CD14-positive monocyte (primary cell): ENCODE data around the gene YKT6. TPM values are rescaled to one million over a fixed set of nuclear protein-coding genes. Genes with fewer than 3 reads are reported as not detected.

Source experiments
- DNase-seq, 3 donors: peaks; one replicate each; pipeline ENCODE4 v3.0.0-alpha.2; 2011 to 2022
- H2AFZ ChIP-seq: 2 replicates; pipeline ENCODE4 v1.6.0; 2012; ENCODE audit warnings: mild to moderate bottlenecking, low read depth, low read length, inconsistent platforms; ENCODE audit not compliant: insufficient read depth, poor library complexity, severe bottlenecking
- H3K27ac ChIP-seq, 2 donors: 1 replicate in 1 of 2; 2 replicates in 1 of 2; pipeline ENCODE4 v1.5.1; 2012 to 2013; ENCODE audit warnings: low read length in 2 of 2, control low read depth in 1 of 2, inconsistent platforms in 1 of 2, low read depth in 1 of 2, mild to moderate bottlenecking in 1 of 2
- H3K27me3 ChIP-seq, 2 donors: one replicate each; pipeline versions ENCODE4 v1.6.0 to v1.6.1; 2011 to 2013; ENCODE audit warnings: low read length in 2 of 2; ENCODE audit not compliant: control insufficient read depth in 2 of 2, insufficient read depth in 2 of 2
- H3K36me3 ChIP-seq, 2 donors: replicated peaks in 1 of 2; 1 replicate in 1 of 2; 2 replicates in 1 of 2; pipeline versions ENCODE4 v1.5.1 to v1.6.1; 2012 to 2013; ENCODE audit warnings: low read length in 2 of 2, control low read depth in 1 of 2, inconsistent platforms in 1 of 2, mild to moderate bottlenecking in 1 of 2; ENCODE audit not compliant: insufficient read depth in 2 of 2, control insufficient read depth in 1 of 2
- H3K4me1 ChIP-seq, 2 donors: 1 replicate in 1 of 2; 2 replicates in 1 of 2; pipeline versions ENCODE4 v1.5.1 to v1.6.1; 2012 to 2013; ENCODE audit warnings: low read length in 2 of 2, control low read depth in 1 of 2, inconsistent platforms in 1 of 2, mild to moderate bottlenecking in 1 of 2, moderate library complexity in 1 of 2; ENCODE audit not compliant: insufficient read depth in 2 of 2, control insufficient read depth in 1 of 2
- H3K4me2 ChIP-seq: replicated peaks from 2 replicates; pipeline ENCODE3; 2012; ENCODE audit warnings: low read length, moderate library complexity, mild to moderate bottlenecking; ENCODE audit not compliant: poor library complexity, severe bottlenecking; ENCODE audit errors: extremely low read depth
- H3K4me3 ChIP-seq, 3 experiments: fragments of 200-600 bp in 1 of 3; sonication (generic) in 1 of 3; replicated peaks in 1 of 3; 1 replicate in 2 of 3; 2 replicates in 1 of 3; pipeline ENCODE4 v1.5.1; 2011 to 2013; ENCODE audit warnings: low read length in 3 of 3, mild to moderate bottlenecking in 3 of 3, control low read depth in 2 of 3, low read depth in 2 of 3, inconsistent platforms in 1 of 3, moderate library complexity in 1 of 3
- H3K79me2 ChIP-seq: 2 replicates; pipeline ENCODE4 v1.6.0; 2012; ENCODE audit warnings: mild to moderate bottlenecking, control low read depth, inconsistent platforms, low read length, moderate library complexity; ENCODE audit not compliant: insufficient read depth
- H3K9ac ChIP-seq: 2 replicates; pipeline ENCODE4 v1.6.0; 2017; ENCODE audit warnings: low read length, mild to moderate bottlenecking; ENCODE audit not compliant: insufficient read depth, poor library complexity, severe bottlenecking
- H3K9me3 ChIP-seq, 2 donors: replicated peaks in 1 of 2; 1 replicate in 1 of 2; 2 replicates in 1 of 2; pipeline versions ENCODE4 v1.5.1 to v1.6.1; 2012 to 2013; ENCODE audit warnings: low read length in 2 of 2, control low read depth in 1 of 2; ENCODE audit not compliant: control insufficient read depth in 1 of 2, insufficient read depth in 1 of 2
- H4K20me1 ChIP-seq: 2 replicates; pipeline ENCODE4 v1.6.0; 2012; ENCODE audit warnings: mild to moderate bottlenecking, low read length, control low read depth, moderate library complexity; ENCODE audit not compliant: insufficient read depth
- H3K27ac Mint-ChIP-seq, 7 donors: one replicate each; pipeline ENCODE4 v1.8.0; 2020; ENCODE audit warnings: mild to moderate bottlenecking in 7 of 7, mixed read lengths in 7 of 7, moderate library complexity in 6 of 7, inconsistent platforms in 2 of 7
- H3K27me3 Mint-ChIP-seq, 3 donors: one replicate each; pipeline ENCODE4 v1.8.0; 2021 to 2022; ENCODE audit warnings: low read depth in 3 of 3, mild to moderate bottlenecking in 3 of 3, mixed read lengths in 3 of 3, moderate library complexity in 3 of 3, inconsistent platforms in 1 of 3
- H3K36me3 Mint-ChIP-seq, 2 donors: one replicate each; pipeline ENCODE4 v1.8.0; 2020; ENCODE audit warnings: mixed read lengths in 2 of 2, inconsistent platforms in 1 of 2, mild to moderate bottlenecking in 1 of 2
- H3K4me1 Mint-ChIP-seq: one replicate; pipeline ENCODE4 v1.8.0; 2020; ENCODE audit warnings: mild to moderate bottlenecking, mixed read lengths
- H3K4me3 Mint-ChIP-seq, 2 donors: one replicate each; pipeline ENCODE4 v1.8.0; 2020; ENCODE audit warnings: mild to moderate bottlenecking in 2 of 2, mixed read lengths in 2 of 2, moderate library complexity in 1 of 2
- H3K9me3 Mint-ChIP-seq, 7 donors: one replicate each; pipeline ENCODE4 v1.8.0; 2020 to 2022; ENCODE audit warnings: mixed read lengths in 7 of 7, mild to moderate bottlenecking in 6 of 7, moderate library complexity in 6 of 7, inconsistent platforms in 2 of 7
- CTCF ChIP-seq: fragments of 200-600 bp; IDR thresholded peaks from one replicate; pipeline ENCODE4 v1.8.0; 2022; ENCODE audit warnings: antibody characterized with exemption, mild to moderate bottlenecking
- WGBS: methylation state at CpG from one replicate; pipeline ENCODE4 v1.1.5; 2013; ENCODE audit warnings: missing lambda C conversion rate; ENCODE audit not compliant: insufficient coverage; 5-methylcytosine and 5-hydroxymethylcytosine counted together
- intact Hi-C, 2 donors: fragments of 100-400 bp; cut with micrococcal nuclease; formaldehyde crosslinking; loops; one replicate each; pipeline versions ENCODE4 v1.15.0 to v1.15.1; 2023
- polyA plus RNA-seq, 3 donors: library from polyadenylated mRNA; depleted of rRNA in 1 of 3; unstranded in 2 of 3; stranded (reverse) in 1 of 3; fragments of 300-500 nt in 2 of 3; fragments of >200 nt in 1 of 3; fragmentation: Illumina TruSeq in 2 of 3; gene quantifications; 1 replicate in 2 of 3; 2 replicates in 1 of 3; pipeline ENCODE4 v1.2.3, GENCODE V29; 2012 to 2021

The YKT6 gene
- polyA plus RNA-seq, 3 donors, result 26.4 to 45.7 (median 35.2) TPM

GRCh38 chr7:44235582-44236332, 35.0 kb downstream of the YKT6 start:
- DNase-seq, result no peak
- peak overlapping the region in 1 of 7 donors; percentile 55 for H3K27ac Mint-ChIP-seq
- no peaks in the 10 kb centered on the region for H3K36me3 Mint-ChIP-seq
- Histone ChIP-seq H3K27me3 (no peaks in the 10 kb centered on the region), H3K9ac (no peak overlapping the region), H4K20me1 (no peaks in the 10 kb centered on the region), H3K27ac (no peak overlapping the region), H3K4me3 (no peak overlapping the region), H3K4me2 (no peak overlapping the region), H3K4me1 (no peaks in the 10 kb centered on the region), H2AFZ (no peak overlapping the region), H3K79me2 (no peaks in the 10 kb centered on the region), H3K36me3 (no peaks in the 10 kb centered on the region), H3K9me3 (no peaks in the 10 kb centered on the region)
- H3K27me3 Mint-ChIP-seq, result peaks cover 0 to 3% (median 2%) of the 10 kb centered on the region in 3 donors
- H3K4me1 Mint-ChIP-seq, result peaks cover 2% of the 10 kb centered on the region
- WGBS, result 85% methylated on average over 20 of the region's 22 CpGs
- TF ChIP-seq CTCF, result no peak
- intact Hi-C loops, result loop anchor here in 1 of 2 donors (5.0 kb wide), 1 partner anchor 242 kb away; no protein-coding TSS in a partner anchor
- no peaks in the 10 kb centered on the region for H3K9me3 Mint-ChIP-seq
- H3K4me3 Mint-ChIP-seq, result no peak overlapping the region

- Histone ChIP-seq H3K9ac (no peak overlapping the region), H3K27ac (no peak overlapping the region), H3K4me1 (peaks cover 0 to 3% of the 10 kb centered on the region in 2 donors), H3K27me3 (no peaks in the 10 kb centered on the region), H3K36me3 (no peaks in the 10 kb centered on the region), H2AFZ (no peak overlapping the region), H3K4me3 (no peak overlapping the region), H3K4me2 (no peak overlapping the region), H4K20me1 (no peaks in the 10 kb centered on the region), H3K79me2 (no peaks in the 10 kb centered on the region), H3K9me3 (no peaks in the 10 kb centered on the region)
- peaks cover 0 to 3% (median 2%) of the 10 kb centered on the region in 3 donors for H3K27me3 Mint-ChIP-seq
- H3K9me3 Mint-ChIP-seq, result no peaks in the 10 kb centered on the region
- no peaks in the 10 kb centered on the region for H3K36me3 Mint-ChIP-seq
- no peak overlapping the region for H3K4me3 Mint-ChIP-seq
- no peak for TF ChIP-seq CTCF
- peaks cover 5% of the 10 kb centered on the region for H3K4me1 Mint-ChIP-seq
- no peak for DNase-seq
- intact Hi-C loops, result loop anchor here in 1 of 2 donors (5.0 kb wide), 1 partner anchor 241 kb away; no protein-coding TSS in a partner anchor
- 72% methylated on average over 3 of the region's 4 CpGs for WGBS
- H3K27ac Mint-ChIP-seq, result no peak overlapping the region
Observed at GRCh38 chr7:44236333-44236728, 35.6 kb downstream of the YKT6 start.
